ENCODE results near the gene PTTG1. TPM values are rescaled to one million over a fixed set of nuclear protein-coding genes. Genes with fewer than 3 reads are reported as not detected.

The PTTG1 gene
- total and polyA plus RNA-seq, 2 experiments from 2014 or later, result 394 to 620 TPM

- H3K4me1 ChIP-seq (ENCODE audit: insufficient read depth), result peaks cover 4% of the 10 kb centered on the region; the same call in 1 of the 2 replicates
- H3K36me3 ChIP-seq (ENCODE audit: insufficient read depth), result no peaks in the 10 kb centered on the region
- H3K27ac ChIP-seq (ENCODE audit: low read depth), result no peak overlapping the region
- DNase-seq (ENCODE audit: low spot score), result no peak
- no peaks in the 10 kb centered on the region for H3F3A ChIP-seq (replicated peaks; ENCODE audit: low read depth)
- no peaks in the 10 kb centered on the region for H3K27me3 ChIP-seq (ENCODE audit: insufficient read depth)
- no peak overlapping the region for H3K27ac Mint-ChIP-seq
- no peak overlapping the region for H3K4me3 ChIP-seq
- H3K36me3 Mint-ChIP-seq (ENCODE audit: low read depth), result no peaks in the 10 kb centered on the region
- no peak overlapping the region for H3K4me3 Mint-ChIP-seq
- H3K4me2 ChIP-seq, result no peak overlapping the region
- peak overlapping the region; percentile 53; the same call in 1 of the 2 replicates for H2AFZ ChIP-seq
- H3K9me3 Mint-ChIP-seq, result no peaks in the 10 kb centered on the region; the same call in 1 of the 3 replicates
- peaks cover 2% of the 10 kb centered on the region for H3K27me3 Mint-ChIP-seq (ENCODE audit: insufficient read depth, low read depth, poor library complexity)
- H3K79me2 ChIP-seq (replicated peaks; ENCODE audit: insufficient read depth), result no peaks in the 10 kb centered on the region
- ATAC-seq, result no peak
- peaks cover 15% of the 10 kb centered on the region for H3K4me1 Mint-ChIP-seq
- TF ChIP-seq CTCF (conservative IDR thresholded peaks at IDR 0.05; ENCODE audit: low read depth in 2 of 2), result no peak
- TF ChIP-seq JUNB (IDR thresholded peaks at IDR 0.05; ENCODE audit: unreplicated experiment), result no peak
- no peak for TF ChIP-seq ETS1 (IDR thresholded peaks at IDR 0.05)
- H4K20me1 ChIP-seq (replicated peaks; ENCODE audit: insufficient read depth), result no peaks in the 10 kb centered on the region
- H3K9me2 ChIP-seq (ENCODE audit: insufficient read depth), result no peaks in the 10 kb centered on the region; the same call in 1 of the 2 replicates
Measured at GRCh38 chr5:160442824-160443431, 21.3 kb downstream of the PTTG1 start.

- Mint-ChIP-seq H3K9me3 (no peaks in the 10 kb centered on the region; the same call in 1 of the 3 replicates), H3K4me1 (peaks cover 10% of the 10 kb centered on the region), H3K4me3 (no peak overlapping the region), H3K27me3 (ENCODE audit: insufficient read depth, low read depth, poor library complexity) (no peaks in the 10 kb centered on the region), H3K27ac (no peak overlapping the region), H3K36me3 (ENCODE audit: low read depth) (no peaks in the 10 kb centered on the region)
- H3K27ac ChIP-seq (ENCODE audit: low read depth), result no peak overlapping the region
- no peak overlapping the region for H2AFZ ChIP-seq
- no peaks in the 10 kb centered on the region for H3K36me3 ChIP-seq (ENCODE audit: insufficient read depth)
- ATAC-seq (no peak), DNase-seq (ENCODE audit: low spot score) (no peak)
- H3K4me2 ChIP-seq, result no peak overlapping the region
- no peaks in the 10 kb centered on the region for H3K27me3 ChIP-seq (ENCODE audit: insufficient read depth)
- no peaks in the 10 kb centered on the region for H3K79me2 ChIP-seq (replicated peaks; ENCODE audit: insufficient read depth)
- H3K4me3 ChIP-seq, result no peak overlapping the region
- no peaks in the 10 kb centered on the region; the same call in none of the 2 replicates for H3K9me2 ChIP-seq (ENCODE audit: insufficient read depth)
- peaks cover 4% of the 10 kb centered on the region; the same call in 1 of the 2 replicates for H3K4me1 ChIP-seq (ENCODE audit: insufficient read depth)
- no peaks in the 10 kb centered on the region for H4K20me1 ChIP-seq (replicated peaks; ENCODE audit: insufficient read depth)
- no peaks in the 10 kb centered on the region for H3F3A ChIP-seq (replicated peaks; ENCODE audit: low read depth)
- TF ChIP-seq ZNF462 (CRISPR knock-in tag; IDR thresholded peaks at IDR 0.05), result no peak
- no peak for TF ChIP-seq EZH2phosphoT487 (IDR thresholded peaks at IDR 0.05; ENCODE audit: unreplicated experiment)
- no peak for TF ChIP-seq ETS1 (IDR thresholded peaks at IDR 0.05)
- TF ChIP-seq REST (IDR thresholded peaks at IDR 0.05; ENCODE audit: unreplicated experiment), result no peak
Measured at GRCh38 chr5:160444407-160444806, 22.8 kb downstream of the PTTG1 start.
